HG03558 (cell line): ENCODE measurements around the gene FYN.
"Not testable (repeated sequence)": the region's sequence is repeated elsewhere in the genome, so short reads cannot be mapped to it uniquely, and the experiment has no call there.

Experiments
- ATAC-seq: cut with Tn5 transposase; IDR thresholded peaks from one replicate; pipeline ENCODE4 v1.9.1; 2021; ENCODE audit warnings: moderate number of reproducible peaks; ENCODE audit not compliant: unreplicated experiment; ENCODE audit errors: extremely low read depth

FYN gene

DNA sequence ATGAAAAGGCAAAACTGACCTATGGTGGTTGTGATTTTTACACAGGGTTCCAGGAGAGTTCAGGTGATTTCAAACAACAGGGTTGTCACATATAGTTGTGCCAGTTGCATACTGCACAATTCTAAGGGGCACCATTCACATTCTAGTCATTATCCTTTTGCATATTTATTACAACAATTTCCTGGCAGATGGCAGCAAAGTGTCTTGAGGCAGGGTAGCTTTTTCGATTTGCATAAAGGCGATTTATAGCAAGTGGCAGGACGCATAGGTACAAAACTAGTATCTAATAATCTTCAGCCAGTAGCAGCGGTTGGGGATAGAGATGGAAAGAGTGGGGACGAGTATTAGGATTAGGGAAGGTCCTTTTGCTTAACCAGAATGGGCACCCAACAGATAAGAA is 221.1 kb downstream of the FYN start:
- no peak for ATAC-seq

DNA sequence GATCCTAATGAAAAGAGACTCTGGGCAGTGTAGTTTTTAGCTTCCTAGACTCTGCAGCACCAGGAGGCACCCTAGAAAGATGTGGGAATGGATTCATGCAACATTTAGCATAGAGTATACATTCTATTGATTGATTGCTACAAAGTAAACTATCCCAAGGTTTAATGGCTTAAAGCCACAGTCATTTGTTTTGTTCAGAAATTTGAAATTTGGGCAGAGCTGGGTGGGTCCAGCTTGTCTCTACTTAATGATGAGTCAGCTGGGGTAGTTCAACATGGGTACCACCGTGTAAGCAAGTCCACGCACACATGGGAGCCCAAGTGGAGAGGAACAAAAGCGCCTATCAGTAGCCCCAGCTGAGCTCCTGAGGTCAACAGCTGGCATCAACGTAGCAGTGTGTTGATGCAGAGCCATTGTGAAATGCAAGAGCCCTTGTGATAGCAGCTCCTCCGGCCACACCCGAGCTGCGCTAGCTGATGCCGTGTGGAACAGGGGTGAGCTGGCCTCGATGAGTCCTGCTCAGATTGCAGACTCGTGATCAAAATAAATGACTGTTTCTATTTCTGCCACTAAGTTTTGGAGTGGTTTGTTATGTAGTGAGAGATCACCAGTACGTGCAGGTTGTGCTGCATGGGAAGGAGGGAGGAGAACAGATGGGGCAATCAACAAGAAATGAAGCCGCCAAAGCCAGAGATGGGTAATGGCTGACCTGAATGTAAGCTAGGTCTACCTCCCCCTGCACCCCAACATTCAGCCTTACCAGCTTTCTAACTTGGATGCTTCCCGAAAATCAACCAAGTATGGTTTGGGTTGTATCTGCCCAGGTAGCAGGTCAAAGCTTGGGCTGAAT is 221.8 kb downstream of the FYN start:
- no peak for ATAC-seq

- no peak for ATAC-seq
Observed at GRCh38 chr6:111650049-111650448, 223.2 kb downstream of the FYN start.

- ATAC-seq: no peak
Observed at GRCh38 chr6:111648100-111648499, 225.2 kb downstream of the FYN start.

DNA sequence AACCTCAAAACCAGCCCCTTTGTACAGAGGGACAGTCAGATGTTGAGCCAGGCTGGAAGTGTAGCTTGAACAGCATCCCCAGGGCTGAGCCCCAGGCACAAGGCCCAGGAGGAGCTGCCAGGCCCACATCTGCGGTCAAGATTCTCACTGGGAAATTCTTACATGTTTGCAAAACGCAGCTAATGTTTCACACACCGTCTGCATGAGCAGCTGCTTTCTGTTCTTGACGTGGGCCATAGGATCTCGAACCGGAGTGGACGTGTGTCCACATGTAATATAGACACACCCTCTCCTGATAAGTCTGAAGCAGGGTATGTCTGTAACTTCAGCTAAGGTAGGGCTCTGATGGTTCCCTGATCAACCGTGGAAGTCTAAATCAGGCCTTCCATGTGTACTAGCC is 226.3 kb downstream of the FYN start:
- no peak for ATAC-seq

- ATAC-seq: no peak
Observed at GRCh38 chr6:111646034-111646433, 227.2 kb downstream of the FYN start.

DNA sequence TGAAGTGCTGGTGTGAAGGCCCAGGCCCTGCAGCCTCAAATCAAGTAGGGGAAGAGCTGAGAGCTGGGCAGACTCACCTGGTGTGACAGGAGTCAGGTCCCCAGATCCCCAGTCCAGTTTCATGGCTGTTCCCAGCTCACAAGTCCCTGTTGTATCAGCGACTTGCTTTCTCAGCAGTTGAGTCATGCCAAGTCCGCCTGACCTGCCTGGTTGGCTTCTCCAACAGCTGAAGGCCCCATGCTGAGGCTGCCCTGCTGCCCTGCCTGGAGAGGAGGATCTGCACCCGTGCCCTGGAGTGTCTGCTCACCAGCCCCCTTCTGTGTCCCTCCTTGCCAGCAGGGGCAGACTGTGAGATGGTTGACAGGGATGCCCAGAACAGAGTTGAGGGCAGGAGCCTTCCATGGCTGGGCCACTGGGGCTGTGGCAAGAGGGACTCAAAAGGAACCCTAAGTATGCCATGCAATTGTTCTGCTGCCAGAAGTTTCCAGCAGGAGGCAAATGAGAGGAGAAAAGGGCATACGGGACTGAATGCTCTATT is 228.3 kb downstream of the FYN start:
- ATAC-seq: no peak

GRCh38 chr6:111642463-111643158 is 230.6 kb downstream of the FYN start:
- no peak for ATAC-seq

- ATAC-seq: no peak
Observed at GRCh38 chr6:111639266-111639665, 234.0 kb downstream of the FYN start.

DNA sequence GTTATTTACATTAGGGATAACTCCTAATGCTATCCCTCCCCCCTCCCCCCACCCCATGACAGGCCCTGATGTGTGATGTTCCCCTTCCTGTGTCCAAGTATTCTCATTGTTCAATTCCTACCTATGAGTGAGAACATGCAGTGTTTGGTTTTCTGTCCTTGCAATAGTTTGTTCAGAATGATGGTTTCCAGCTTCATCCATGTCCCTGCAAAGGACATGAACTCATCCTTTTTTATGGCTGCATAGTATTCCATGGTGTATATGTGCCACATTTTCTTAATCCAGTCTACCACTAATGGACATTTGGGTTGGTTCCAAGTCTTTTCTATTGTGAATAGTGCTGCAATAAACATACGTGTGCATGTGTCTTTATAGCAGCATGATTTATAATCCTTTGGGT is 238.3 kb downstream of the FYN start:
- not testable (repeated sequence) for ATAC-seq

GRCh38 chr6:111633822-111634221 is 239.4 kb downstream of the FYN start:
- no peak for ATAC-seq

- no peak for ATAC-seq
Observed at GRCh38 chr6:111632468-111633247, 240.6 kb downstream of the FYN start.

DNA sequence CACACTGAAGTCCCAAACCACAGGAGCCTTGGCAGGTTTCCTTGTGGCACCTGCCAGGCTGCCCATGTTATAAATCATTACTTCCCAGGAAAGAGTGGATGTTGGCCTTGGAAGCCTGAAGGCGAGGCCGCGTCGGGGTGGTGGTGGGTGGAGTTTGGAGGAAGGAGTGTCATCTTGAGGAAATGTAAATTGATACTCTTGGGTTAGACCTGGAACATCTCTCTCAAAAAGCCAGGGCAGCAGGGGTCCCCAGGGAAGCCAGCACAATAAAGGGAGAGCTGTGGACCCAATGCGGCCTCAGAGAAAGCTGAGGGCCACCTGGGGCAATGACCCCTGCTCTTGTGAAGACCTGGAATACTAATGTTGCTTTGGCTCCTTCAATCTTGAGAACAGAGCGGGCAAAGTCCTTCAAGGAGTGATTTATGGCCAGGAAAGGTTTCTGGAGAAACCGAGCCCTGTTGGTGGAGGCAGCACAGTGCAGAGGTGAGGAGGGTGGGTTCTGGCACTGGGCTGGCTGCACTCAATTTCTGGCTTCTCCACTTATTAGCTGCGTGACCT is 241.3 kb downstream of the FYN start:
- no peak for ATAC-seq

DNA sequence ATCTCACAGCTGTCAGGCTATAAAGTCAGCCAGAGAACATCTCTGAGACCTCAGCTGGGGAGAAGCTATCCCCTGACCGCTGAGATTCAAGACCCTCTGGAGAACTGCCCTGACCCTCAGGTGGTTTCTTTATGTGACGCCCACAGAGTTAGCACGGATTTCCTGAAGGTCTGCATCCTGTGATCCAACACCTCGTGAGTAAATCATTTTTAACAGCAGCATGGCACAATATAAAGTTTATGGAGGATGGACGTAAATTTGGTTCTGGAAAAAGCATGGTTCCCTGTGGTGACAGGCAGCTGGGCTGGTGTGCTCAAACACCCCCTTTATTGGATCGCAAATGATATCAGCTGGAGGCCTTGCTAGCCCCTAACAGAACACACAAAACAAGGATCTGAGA is 242.2 kb downstream of the FYN start:
- ATAC-seq: no peak

GRCh38 chr6:111628142-111628850 is 245.0 kb downstream of the FYN start:
- ATAC-seq: no peak

DNA sequence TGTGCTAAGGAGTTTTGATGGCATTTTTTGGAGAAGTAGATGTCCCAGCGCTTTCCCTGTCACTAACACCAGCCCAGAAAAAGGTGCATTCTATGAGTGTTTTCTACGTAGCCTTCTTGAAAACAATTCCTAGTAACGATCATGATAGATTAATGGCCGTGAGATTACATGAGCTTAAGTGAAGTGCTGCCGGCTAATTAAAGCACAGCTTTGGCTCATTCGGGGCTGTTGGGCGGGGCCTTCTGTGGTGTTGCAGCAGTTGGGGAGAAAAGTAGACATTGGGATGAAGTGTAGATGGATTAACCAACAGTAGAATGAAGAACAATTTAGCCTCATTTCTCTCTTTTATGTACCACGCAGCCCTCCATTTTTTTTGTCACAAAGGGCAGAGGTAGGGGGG is 246.8 kb downstream of the FYN start:
- ATAC-seq: no peak

- no peak for ATAC-seq
Observed at GRCh38 chr6:111625461-111626391, 247.5 kb downstream of the FYN start.

- ATAC-seq: no peak
Observed at GRCh38 chr6:111625099-111625416, 248.2 kb downstream of the FYN start.
